ENCODE results near the gene EEFSEC.

EEFSEC gene

DNA sequence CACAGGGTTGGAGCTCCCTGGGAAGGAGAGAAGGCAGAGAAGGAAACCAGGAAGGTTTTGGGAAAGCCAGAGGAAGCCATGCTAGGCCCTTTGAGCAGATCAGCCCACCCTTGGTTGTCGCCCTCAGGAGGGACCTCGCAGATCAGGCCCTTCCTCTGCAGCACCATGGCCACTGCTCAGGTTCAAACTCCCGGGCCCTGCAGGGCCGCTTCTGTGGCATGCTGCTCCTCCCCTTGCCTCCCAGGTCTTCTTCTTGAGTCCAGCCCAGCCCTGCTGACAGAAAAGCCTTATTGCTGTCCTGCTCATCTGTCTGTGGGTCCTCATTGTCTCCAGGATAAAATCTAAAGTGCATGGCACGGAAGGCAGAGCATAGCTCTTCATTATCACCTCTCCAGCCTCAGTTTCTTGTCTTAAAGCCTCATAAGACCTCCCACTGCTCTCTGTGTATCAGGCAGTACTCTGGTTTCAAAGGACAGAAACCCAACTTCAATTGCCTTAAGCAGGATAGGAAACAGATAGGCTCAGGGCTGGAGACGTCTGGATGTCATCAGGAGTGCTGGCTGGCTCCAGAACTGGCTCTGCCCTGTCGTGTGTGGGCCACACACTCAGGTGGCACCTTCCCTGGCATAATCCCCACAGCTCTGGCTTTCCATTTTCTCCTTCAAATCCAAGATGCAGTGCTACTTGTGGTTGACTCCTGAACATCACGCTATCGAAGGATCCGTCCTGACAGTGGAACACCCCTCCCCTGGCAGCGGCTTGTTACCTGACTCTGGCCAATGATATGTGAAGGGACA, 118.5 kb downstream of the EEFSEC start:
- no peak for DNase-seq (ENCODE audit: low read depth in 2 of 2)

DNA sequence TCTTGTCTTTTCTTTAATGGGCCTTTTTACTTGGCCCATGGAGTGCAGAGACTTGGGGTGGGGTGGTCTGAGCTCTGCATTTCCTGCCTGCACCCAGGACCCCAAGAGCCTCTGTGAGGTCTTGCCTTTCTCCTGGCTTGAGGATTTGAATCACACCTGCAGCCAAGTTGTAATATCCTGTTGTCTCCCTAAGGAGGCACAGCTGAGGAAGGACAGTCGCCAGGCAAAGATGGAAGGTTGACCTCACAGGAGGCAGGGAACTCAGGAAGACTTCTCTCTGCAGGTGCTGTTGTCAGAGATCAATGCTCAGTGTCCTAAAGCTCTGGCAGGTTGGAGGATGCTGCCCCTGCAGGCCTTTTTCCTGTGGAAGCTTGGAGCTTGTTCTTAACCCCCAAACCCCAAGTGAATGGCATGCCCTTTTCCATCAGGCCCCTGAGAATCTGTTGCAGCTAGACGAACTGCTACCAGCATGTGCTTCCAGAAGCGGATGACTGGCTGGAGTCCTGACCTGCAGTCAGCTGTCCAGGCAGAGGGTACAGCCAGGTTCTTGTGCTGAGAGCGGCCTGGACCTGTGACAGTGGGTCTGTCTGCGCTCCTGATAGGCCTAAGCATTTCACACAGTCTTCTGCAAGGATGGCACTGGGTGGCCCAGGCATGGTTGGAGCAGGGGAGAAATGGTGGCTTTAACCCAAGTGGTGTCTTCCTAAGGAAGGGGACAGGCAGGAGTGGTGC, 120.0 kb downstream of the EEFSEC start:
- no peak for DNase-seq (ENCODE audit: low read depth in 2 of 2)

DNA sequence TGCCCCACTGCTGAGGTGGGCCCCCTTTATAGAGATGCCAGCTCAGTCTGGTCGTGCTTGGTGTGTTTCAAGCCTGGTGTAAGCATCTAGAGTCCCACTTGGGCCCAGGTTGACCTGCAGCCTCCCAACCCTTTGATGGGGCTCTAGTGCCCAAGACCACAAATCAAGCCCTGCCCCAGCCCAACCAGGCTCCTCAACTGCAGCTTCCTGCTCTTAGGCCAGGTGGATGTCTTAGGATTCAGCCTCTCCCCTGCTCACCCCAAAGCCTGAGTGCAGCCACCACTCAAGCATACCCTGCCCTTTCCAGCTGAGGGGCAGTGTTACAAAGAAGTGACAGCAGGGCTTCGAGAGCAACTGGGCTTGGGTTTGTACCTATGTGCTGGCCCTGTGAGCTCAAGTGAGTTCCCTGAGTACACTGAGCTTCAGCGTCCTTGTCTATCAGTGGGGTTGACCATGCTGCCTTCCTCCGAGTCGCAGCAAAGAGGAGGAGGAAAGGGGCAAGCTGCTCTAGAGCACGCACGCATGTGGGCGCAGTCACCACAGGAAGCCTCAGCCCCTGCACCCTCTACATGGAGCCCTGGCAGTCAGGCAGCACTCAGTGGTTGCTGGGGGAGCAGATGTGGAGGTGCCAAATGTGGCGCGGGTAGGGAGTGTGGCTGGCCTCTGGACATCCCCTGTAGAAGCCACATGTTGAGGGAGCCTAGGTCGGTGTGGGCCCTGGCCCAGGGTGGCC, 120.7 kb downstream of the EEFSEC start:
- no peak for DNase-seq (ENCODE audit: low read depth in 2 of 2)

DNA sequence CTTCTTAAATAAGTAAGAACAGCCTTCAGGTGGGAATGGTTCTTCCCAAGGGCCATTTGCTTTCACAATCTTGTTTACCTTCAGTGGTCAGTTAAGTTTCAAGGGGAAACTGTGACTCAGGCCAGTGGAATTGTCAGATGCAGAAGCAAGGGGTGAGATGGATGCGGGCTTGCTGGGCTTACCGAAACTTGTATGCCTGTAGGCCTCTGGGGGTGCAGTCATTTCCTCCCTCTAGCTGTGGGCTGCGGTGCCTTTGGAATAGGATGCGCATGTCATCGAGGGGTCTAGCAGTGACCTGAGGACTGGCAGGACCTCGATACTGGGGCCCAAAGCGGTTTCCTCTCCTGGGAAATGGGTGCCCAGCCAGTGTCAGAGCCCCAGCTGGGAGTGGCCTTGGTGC, 121.6 kb downstream of the EEFSEC start:
- DNase-seq (ENCODE audit: low read depth in 2 of 2) = no peak

DNA sequence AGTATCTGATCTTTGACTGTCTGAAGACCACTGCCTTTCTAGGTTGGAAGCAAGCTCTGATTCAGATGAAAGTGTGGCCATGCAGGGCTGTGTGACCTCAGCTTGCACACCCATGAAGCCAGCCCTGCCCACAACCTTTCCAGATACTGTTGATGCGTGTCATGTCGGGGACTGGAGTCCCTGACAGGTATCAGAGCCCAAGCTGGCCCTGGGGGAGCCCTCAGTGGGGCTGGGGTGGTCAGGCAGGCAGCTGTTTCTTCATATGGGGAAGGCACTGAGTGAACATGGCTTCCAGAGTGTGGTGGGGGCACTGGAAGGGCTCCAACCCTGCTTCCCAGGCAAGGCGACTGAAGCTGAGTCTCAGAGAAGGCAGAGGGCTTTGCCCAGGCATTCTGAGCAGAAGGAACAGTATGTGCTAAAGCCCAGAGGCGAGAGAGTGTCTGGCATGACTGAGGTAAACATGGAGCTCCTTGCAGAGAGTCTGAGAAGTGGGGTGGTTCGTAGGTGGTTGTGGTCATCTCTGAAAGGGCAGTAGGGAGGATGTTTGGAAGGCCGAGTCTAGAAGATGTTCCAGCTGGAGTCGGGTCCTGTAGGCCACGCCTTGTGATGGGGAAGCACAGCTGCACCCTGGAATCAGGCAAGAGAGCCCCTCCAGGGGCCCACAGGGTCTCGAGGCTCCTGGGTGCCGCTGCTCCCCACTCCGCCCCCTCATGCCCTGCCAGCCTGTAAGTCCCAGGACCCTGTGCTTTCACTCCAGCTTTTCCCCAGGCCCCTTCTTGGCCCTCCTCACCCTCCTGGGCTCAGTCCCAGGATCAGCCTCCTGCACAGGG, 122.2 kb downstream of the EEFSEC start:
- DNase-seq (ENCODE audit: low read depth in 2 of 2) = no peak

DNA sequence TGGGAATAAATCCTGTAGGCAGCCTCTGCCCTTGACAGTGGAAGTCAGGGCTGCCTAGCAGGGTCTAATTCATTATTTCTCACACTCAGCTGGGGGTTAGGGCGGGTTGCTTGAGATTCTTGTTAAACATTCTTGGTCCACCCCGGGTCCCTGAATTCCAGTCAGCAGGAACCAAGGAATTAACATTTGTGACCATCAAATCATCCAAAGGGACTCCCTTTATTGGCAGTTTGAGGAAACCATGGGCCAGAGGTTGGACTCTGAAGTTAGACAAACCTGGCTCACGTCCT, 122.8 kb downstream of the EEFSEC start:
- no peak for DNase-seq (ENCODE audit: low read depth in 2 of 2)

DNA sequence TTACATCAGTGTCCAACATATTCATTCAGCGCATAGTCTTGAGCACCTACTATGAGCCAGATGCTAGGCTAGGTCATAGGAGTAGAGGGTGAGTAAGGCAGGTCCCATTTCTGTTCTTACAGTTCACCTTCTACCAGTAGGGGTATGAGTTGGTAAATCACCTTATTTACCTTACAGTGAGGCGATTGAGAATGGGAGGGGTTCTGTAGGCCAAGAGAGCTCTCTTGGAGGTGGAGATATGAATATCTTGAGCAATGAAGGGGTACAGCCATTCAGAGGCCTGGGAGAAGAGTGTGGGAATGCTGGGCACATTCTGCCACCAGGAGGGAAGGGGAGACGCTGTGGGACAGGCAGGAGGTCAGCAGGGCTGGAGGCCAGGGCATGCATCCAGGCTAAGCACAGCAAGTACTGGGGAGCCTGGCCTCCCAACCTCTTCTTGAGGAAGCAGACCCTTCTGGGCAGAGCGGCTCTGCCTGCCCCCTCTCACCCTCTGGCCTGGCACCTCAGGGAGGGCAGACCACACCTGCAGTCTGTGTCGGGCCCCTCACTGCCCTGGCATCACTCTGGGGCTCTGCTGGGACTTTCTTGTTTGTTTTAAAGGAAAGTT, 123.4 kb downstream of the EEFSEC start:
- DNase-seq (ENCODE audit: low read depth in 2 of 2) = no peak

DNA sequence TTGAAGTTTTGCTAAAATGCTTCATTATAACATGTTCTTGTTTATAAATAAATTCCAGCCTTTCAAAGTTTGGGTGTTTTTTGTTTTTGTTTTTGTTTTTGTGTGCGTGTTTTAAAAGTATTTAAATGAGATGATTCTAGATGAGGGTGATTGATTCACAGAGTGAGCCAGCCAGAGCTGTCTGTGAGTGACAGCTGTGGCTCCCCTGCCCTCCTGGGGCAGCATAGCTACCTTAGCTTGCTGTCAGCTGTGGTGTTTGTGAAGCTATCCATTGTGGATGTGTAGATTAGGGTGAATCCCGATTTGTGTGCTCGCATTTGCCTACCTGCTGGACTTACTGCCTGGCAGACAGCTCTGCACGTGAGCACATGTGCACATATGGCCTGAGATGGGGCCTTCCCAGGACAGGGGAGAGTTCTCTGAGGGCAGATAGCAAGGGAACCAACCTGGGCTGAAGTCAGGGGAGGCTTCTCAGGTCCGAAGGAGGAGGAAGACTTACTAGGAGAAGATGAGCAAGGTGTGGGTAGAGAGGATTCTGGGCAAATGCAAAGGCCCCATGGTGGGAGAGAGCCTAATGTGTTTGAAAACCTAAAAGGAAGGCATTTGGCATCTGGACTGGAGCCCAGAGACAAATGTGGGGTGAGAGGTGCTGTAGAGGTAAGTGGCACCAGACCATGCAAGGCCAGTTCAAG, 124.2 kb downstream of the EEFSEC start:
- DNase-seq (ENCODE audit: low read depth in 2 of 2) = no peak

DNA sequence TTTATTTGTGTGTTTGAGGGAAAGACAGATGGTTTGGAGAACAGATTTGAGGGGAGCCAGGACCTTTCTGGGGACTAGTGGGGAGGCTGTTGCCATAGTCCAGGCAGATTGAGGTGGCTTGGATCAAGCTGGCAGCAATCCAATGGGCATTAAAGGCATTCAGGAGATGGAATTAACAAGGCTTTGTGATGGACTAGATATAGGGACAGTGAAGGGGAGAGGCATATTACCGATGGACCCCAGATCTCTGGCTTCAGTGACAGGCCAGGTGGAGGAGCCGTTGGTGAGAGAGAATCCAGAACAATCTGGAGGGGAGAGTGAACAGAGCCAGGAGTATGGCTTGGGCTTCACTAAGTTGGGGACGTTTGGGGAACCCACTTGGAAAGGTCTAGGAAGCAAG, 124.8 kb downstream of the EEFSEC start:
- no peak for DNase-seq (ENCODE audit: low read depth in 2 of 2)

DNA sequence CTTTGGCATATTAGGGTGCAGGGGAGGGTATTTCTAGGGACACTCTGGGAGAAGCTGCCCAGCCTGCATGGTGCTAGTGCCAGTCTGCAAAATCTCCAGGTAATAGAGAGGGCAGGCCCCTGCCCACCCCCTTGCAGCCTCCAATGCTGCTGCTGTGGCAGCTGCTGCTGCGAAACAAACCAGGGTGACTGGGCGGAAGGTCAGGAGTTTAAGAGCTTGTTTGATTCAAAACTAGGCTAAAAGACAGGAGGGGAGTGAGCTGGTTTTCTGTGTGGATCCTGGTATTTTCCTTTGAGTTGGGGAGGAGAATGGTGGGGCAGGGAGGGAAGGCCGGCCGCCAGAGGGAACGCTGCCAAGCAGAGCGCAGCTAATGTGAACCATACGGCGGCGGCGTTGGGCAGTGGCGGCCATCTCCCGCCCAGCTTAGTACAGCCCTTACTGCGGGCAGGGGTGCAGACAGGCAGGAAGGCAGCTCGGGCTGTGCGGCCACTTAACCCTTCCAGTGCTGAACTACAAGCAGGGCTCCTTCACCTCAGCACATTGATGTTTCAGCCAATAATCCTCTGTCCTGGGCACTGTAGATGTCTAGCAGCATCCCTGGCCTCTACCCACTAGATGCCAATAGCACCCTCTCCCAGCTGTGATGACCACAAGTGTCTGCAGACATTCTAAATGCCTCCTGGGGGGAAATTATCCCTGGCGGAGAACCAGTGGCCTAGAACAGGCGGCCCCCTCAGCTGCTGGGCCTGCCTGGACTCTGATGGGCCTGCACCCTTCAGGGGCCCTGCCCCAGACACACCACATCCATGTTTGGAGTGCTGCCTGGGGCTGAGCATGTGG, 125.7 kb downstream of the EEFSEC start:
- no peak for DNase-seq (ENCODE audit: low read depth in 2 of 2)

DNA sequence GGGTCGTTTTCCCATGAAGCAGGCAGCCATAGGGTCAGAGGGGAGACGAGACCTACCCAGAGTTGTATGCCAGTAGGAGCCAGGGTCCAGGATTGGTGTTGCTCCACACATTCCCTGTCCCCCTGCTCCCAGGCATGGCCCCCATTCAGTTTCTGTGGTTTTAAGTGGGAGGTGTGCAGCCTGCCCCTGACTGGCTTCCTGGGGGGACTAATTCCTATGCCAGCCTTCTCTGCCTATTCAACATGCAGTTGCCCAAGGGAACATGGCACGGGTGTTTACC, 126.3 kb downstream of the EEFSEC start:
- no peak for DNase-seq (ENCODE audit: low read depth in 2 of 2)

DNA sequence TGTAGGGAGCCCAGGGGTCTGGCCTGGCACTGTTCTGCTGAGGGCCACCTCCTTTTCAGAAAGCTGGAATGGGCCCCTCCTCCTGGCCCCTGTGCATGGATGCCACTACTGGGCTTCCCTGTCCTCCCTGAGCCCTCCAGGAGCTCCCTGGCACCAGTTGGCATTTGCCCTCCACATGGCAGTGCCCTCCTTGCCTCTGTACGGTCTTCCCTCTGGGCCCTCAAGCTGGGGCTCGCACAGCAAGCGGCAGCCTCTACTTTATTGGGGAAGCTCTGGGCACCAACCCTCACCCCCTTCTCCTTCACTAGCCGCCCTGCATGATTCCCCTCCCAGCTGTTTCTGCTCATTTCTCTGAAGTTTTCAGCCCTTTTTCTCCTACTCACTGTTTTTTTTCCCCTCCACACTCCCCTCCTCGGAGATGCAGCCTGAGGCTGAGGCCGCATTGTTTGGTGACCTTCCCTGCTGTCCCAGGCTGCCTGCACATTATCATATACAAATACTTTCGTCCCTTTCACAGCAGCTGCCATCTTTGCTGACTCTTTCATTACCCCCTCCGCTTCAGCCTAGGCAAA, 127.3 kb downstream of the EEFSEC start:
- no peak for DNase-seq (ENCODE audit: low read depth in 2 of 2)

DNA sequence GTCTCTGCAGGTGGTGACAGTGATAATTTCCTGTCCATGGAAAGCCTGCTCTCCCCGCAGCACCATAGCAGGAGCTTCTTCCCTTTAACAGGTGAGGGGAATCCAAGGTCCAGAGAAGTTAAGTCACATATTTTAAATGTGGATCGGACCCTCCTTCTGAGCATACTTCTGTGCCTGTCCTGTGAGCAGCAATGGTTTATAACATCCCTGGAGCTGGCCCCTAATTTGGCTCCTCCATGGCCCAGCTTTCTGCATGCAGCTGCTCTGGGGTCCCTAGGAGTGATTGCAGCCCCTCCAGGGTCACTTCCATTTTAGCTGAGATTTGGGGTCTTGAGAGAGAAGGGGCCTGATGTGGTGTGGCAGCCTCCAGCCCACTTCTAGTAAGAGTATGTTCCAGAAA, 127.8 kb downstream of the EEFSEC start:
- no peak for DNase-seq (ENCODE audit: low read depth in 2 of 2)

DNA sequence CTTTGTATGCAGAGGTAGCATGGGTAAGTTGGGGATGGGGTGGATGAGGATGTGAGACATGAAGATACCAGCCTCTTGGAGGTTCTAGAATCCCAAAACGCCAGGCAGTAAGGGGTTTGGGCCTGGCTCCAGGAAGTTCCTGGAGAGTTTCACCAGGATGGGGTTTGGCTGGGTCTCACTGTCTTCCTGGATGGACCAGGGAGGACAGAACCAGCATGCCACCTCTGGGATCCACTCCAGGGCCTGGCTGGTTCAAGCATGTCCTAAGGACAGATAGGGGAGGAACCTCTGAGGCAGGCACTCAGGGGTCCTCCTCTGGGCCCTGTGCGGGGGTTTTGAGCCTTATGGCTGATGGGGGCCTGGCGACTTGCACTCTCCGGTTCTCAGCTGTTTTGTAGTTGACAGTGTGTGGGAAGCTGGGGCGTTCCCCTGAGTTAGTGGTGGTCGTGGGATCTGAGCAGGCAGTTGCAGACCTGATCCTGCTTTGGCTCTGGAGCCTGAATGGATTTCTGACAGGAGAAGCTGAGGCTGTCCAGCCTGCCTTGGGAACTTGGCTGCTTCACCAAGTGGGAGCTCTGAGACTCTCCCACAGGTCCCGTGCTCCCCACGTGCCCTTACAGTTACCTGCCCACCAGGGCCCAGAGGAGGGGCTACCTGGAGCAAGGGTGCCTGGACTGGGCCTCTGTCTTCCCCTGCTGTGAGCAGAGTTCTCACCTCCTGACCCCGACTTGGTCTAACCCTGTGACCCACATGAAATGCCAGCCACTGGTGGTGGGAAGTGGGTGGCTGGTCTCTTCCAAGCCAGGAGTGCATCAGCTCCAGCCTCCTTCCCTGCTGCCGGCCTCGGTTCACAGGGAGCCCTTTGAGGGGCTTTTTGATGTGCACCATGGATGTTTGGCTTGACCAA, 128.4 kb downstream of the EEFSEC start:
- no peak for DNase-seq (ENCODE audit: low read depth in 2 of 2)

DNA sequence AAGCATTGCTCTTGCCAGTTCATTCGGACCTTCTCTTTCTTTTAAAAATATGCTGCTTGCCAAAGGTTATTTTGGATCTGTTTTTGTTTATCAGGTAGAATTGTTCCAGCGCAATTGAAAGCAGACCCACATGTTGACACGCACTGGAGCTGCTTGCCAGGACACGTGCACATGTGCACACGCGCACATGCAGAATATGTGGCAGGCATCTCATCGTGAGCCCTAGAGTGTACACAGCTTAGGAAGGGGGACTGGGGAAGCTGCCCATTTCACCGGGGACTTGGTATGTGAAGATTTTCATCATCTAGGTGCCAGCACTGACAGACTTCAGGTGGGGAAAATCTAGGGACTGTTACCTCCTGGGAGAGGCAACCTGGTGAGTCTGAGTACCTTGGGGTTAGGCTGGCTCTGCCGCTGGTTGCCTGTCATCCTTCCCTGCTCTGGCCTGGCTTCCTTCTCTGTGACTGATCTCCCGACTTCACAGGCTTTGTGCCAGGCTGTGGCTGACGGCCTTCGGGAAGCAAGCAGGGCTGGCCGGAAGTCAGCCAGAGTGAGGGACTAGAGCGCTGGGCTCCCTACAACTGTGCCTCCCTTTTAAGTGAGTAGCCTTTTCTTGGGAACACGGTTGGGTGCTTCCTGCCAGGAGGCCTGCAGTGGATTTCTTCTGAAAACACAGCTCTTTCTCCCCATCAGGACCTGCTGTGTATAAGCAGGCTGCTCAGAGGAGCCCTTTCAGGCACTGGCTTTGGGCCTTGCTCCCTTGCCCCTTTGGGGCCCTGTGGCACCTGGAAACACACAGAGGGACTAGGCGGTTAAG, 129.3 kb downstream of the EEFSEC start:
- no peak for DNase-seq (ENCODE audit: low read depth in 2 of 2)

DNA sequence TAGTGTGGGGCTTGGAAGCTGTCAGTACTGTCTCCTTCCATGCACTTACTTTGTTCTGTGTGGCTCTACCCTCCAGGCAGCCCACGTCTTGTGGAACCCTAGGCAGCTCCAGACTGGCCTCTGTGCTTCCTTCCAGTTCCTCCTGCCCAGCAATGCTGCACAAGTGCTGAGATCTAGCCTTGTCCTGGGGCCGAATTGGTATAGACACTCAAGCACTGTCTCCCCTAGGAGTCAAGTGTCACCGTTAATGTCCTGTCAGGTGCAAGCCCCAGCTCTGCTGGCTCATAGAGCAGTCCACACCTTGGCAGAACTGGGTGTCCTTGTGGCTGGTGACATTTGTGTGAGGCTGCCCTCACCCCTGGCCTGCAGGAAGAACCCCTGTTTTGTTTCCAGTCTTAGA, 130.1 kb downstream of the EEFSEC start:
- no peak for DNase-seq (ENCODE audit: low read depth in 2 of 2)

DNA sequence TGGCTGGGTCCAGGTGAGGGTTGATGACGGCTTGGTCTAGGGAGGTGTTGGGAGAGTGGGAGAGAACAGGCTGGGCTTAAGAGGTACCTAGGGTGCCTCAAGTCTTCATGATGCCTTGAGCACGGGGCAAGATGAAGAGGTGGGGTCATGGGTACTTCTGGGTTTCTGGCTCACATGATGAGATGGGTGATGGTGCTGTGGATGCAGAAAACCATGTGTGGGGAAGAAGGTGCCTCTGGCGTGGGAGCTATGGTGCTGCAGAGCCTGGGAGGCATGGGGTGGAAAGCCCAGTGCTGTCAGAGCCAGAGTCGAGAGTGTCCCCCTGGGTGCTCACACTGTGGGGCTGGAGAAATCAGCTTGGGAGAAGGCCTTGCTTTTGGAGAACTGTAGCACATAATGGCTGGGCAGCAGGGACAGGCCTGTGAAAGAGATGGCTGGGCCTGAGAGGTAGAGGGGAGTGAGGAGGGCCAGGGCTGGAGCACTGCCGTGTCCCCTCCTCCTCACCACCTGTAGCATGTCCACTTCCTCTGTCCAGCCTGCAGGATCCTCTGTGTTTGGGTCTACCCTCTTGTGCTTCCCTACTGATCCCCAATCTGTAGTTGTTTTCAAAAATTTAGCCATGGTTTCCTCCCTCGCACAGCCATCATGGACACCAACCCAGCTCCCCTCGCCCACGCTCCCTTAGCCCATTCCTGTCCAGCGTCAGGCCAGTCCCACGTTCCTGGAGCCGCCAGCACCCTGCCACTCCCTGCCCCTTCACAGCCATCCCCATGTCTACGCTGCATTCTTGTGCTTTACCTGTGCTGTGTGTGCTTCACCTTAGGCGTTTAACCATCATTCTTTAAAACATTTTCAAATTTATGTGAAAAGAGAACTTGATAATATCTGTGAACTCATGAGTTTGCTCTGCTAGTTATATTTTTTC, 132.0 kb downstream of the EEFSEC start:
- no peak for DNase-seq (ENCODE audit: low read depth in 2 of 2)
